Stomach (tissue), 4 donors: ENCODE measurements around the gene C1orf232.

Experiments used
- CTCF ChIP-seq, 7 experiments: fragments of 450-650 bp in 4 of 7; fragments of 200-600 bp in 3 of 7; sonication (generic) in 3 of 7; IDR thresholded peaks; one replicate each; pipeline ENCODE4 v1.5.1; 2016 to 2019; ENCODE audit warnings: antibody characterized with exemption in 7 of 7, control low read depth in 2 of 7, mild to moderate bottlenecking in 1 of 7
- EP300 ChIP-seq: sonication (generic); formaldehyde crosslinking; IDR thresholded peaks from one replicate; pipeline ENCODE4 v1.6.1; 2017; ENCODE audit warnings: antibody characterized with exemption
- POLR2A ChIP-seq, 4 donors: fragments of 450-650 bp; IDR thresholded peaks; one replicate each; pipeline ENCODE4 v1.6.1; 2016; ENCODE audit warnings: antibody characterized with exemption in 4 of 4, control low read depth in 2 of 4, mild to moderate bottlenecking in 1 of 4, moderate library complexity in 1 of 4

- no peak for TF ChIP-seq EP300
- no peak for TF ChIP-seq CTCF (IDR thresholded peaks at IDR 0.05)
- no peak for TF ChIP-seq POLR2A (IDR thresholded peaks at IDR 0.05)
Measured at GRCh38 chr1:26129778-26130177, 39.0 kb downstream of the C1orf232 start.
